PC-9 (cell line): ENCODE results near the gene HDAC10.

ENCODE experiments used
- CTCF ChIP-seq: fragments of 200-600 bp; sonication (generic); conservative IDR thresholded peaks from 2 replicates; pipeline ENCODE4 v1.6.1; 2017; ENCODE audit warnings: mixed run types, antibody characterized with exemption, mild to moderate bottlenecking, moderate library complexity
- EZH2 ChIP-seq: fragments of 200-600 bp; sonication (generic); IDR thresholded peaks from 2 replicates; pipeline ENCODE4 v1.8.0; 2017; ENCODE audit warnings: antibody characterized with exemption, low read depth

GRCh38 chr22:50250555-50251476 is at the start of gene HDAC10:
- TF ChIP-seq CTCF: 0 out of 2 replicates have a peak, but pooled peaks have one; percentile 19
- no peak for TF ChIP-seq EZH2
